ENCODE data around the gene MSH5. TPM values are rescaled to one million over a fixed set of nuclear protein-coding genes. Genes with fewer than 3 reads are reported as not detected.
A peak's percentile ranks its signal among the peaks of the same experiment; 100 is the strongest.

MSH5 gene
- polyA plus RNA-seq, 2 donors: 6.3 to 15.8 TPM

GRCh38 chr6:31728767-31729514, 10.9 kb upstream of the MSH5 start, which contains the start of gene DDAH2:
DDAH2 (minus strand) TSS chr6:31729299; CDS start chr6:31729161, 138 bp downstream.
- Histone ChIP-seq H3K27me3 (ENCODE audit: control insufficient read depth in 1 of 2, insufficient read depth in 2 of 2, low read length in 2 of 2) (no peaks in the 10 kb centered on the region), H3K4me3 (ENCODE audit: low read depth in 1 of 2, low read length in 2 of 2) (peak within 1 kb of the TSS; percentile 74 to 80), H3K4me1 (ENCODE audit: control insufficient read depth in 2 of 2, insufficient read depth in 2 of 2, low read length in 1 of 2) (peaks cover 0 to 8% of the 10 kb centered on the region in 2 donors), H3K9me3 (ENCODE audit: control insufficient read depth in 2 of 2, insufficient read depth in 1 of 2, low read depth in 1 of 2, low read length in 1 of 2) (no peaks in the 10 kb centered on the region), H3K27ac (ENCODE audit: low read depth in 2 of 2, low read length in 1 of 2) (peak within 1 kb of the TSS; percentile 96 to 99), H3K36me3 (ENCODE audit: control insufficient read depth in 2 of 2, insufficient read depth in 2 of 2, low read length in 1 of 2) (peaks cover 13 to 20% of the 10 kb centered on the region in 2 donors)
- WGBS, 2 donors: 15% methylated on average over 36 of the region's 36 CpGs

GRCh38 chr6:31729515-31729978, 10.3 kb upstream of the MSH5 start:
- Histone ChIP-seq H3K4me3 (ENCODE audit: low read depth in 1 of 2, low read length in 2 of 2) (peak overlapping the region; percentile 74 to 80), H3K36me3 (ENCODE audit: control insufficient read depth in 2 of 2, insufficient read depth in 2 of 2, low read length in 1 of 2) (peaks cover 14 to 25% of the 10 kb centered on the region in 2 donors), H3K27me3 (ENCODE audit: control insufficient read depth in 1 of 2, insufficient read depth in 2 of 2, low read length in 2 of 2) (no peaks in the 10 kb centered on the region), H3K9me3 (ENCODE audit: control insufficient read depth in 2 of 2, insufficient read depth in 1 of 2, low read depth in 1 of 2, low read length in 1 of 2) (no peaks in the 10 kb centered on the region), H3K27ac (ENCODE audit: low read depth in 2 of 2, low read length in 1 of 2) (peak overlapping the region; percentile 96 to 99), H3K4me1 (ENCODE audit: control insufficient read depth in 2 of 2, insufficient read depth in 2 of 2, low read length in 1 of 2) (peaks cover 0 to 14% of the 10 kb centered on the region in 2 donors)
- WGBS, 2 donors: 0 to 1% methylated on average over 28 to 29 of the region's 29 CpGs

GRCh38 chr6:31729979-31730630, 9.7 kb upstream of the MSH5 start:
- WGBS, 2 donors: 3% methylated on average over 45 to 46 of the region's 46 CpGs
- H3K9me3 ChIP-seq (ENCODE audit: control insufficient read depth in 2 of 2, insufficient read depth in 1 of 2, low read depth in 1 of 2, low read length in 1 of 2): no peaks in the 10 kb centered on the region
- peaks cover 0 to 14% of the 10 kb centered on the region in 2 donors for H3K4me1 ChIP-seq (ENCODE audit: control insufficient read depth in 2 of 2, insufficient read depth in 2 of 2, low read length in 1 of 2)
- peak overlapping the region; percentile 74 to 80 for H3K4me3 ChIP-seq (ENCODE audit: low read depth in 1 of 2, low read length in 2 of 2)
- no peaks in the 10 kb centered on the region for H3K27me3 ChIP-seq (ENCODE audit: control insufficient read depth in 1 of 2, insufficient read depth in 2 of 2, low read length in 2 of 2)
- H3K36me3 ChIP-seq (ENCODE audit: control insufficient read depth in 2 of 2, insufficient read depth in 2 of 2, low read length in 1 of 2): peaks cover 14 to 27% of the 10 kb centered on the region in 2 donors
- H3K27ac ChIP-seq (ENCODE audit: low read depth in 2 of 2, low read length in 1 of 2): peak overlapping the region; percentile 96 to 99

GRCh38 chr6:31730631-31731086, 9.1 kb upstream of the MSH5 start:
- Histone ChIP-seq H3K27me3 (ENCODE audit: control insufficient read depth in 1 of 2, insufficient read depth in 2 of 2, low read length in 2 of 2) (no peaks in the 10 kb centered on the region), H3K4me1 (ENCODE audit: control insufficient read depth in 2 of 2, insufficient read depth in 2 of 2, low read length in 1 of 2) (peaks cover 0 to 14% of the 10 kb centered on the region in 2 donors), H3K9me3 (ENCODE audit: control insufficient read depth in 2 of 2, insufficient read depth in 1 of 2, low read depth in 1 of 2, low read length in 1 of 2) (no peaks in the 10 kb centered on the region), H3K27ac (ENCODE audit: low read depth in 2 of 2, low read length in 1 of 2) (peak overlapping the region; percentile 96 to 99), H3K4me3 (ENCODE audit: low read depth in 1 of 2, low read length in 2 of 2) (no peak overlapping the region), H3K36me3 (ENCODE audit: control insufficient read depth in 2 of 2, insufficient read depth in 2 of 2, low read length in 1 of 2) (peaks cover 14 to 27% of the 10 kb centered on the region in 2 donors)
- WGBS, 2 donors: 73 to 75% methylated on average over 11 of the region's 11 CpGs

GRCh38 chr6:31732029-31732428, 7.8 kb upstream of the MSH5 start:
- Histone ChIP-seq H3K27me3 (ENCODE audit: control insufficient read depth in 1 of 2, insufficient read depth in 2 of 2, low read length in 2 of 2) (no peaks in the 10 kb centered on the region), H3K4me1 (ENCODE audit: control insufficient read depth in 2 of 2, insufficient read depth in 2 of 2, low read length in 1 of 2) (peaks cover 3 to 19% of the 10 kb centered on the region in 2 donors), H3K36me3 (ENCODE audit: control insufficient read depth in 2 of 2, insufficient read depth in 2 of 2, low read length in 1 of 2) (peaks cover 14 to 26% of the 10 kb centered on the region in 2 donors), H3K27ac (ENCODE audit: low read depth in 2 of 2, low read length in 1 of 2) (peak overlapping the region in 1 of 2 donors; percentile 30), H3K4me3 (ENCODE audit: low read depth in 1 of 2, low read length in 2 of 2) (no peak overlapping the region), H3K9me3 (ENCODE audit: control insufficient read depth in 2 of 2, insufficient read depth in 1 of 2, low read depth in 1 of 2, low read length in 1 of 2) (no peaks in the 10 kb centered on the region)
- 66% methylated on average over 3 of the region's 3 CpGs for WGBS, 2 donors

GRCh38 chr6:31733734-31734133, 6.1 kb upstream of the MSH5 start:
- Histone ChIP-seq H3K9me3 (ENCODE audit: control insufficient read depth in 2 of 2, insufficient read depth in 1 of 2, low read depth in 1 of 2, low read length in 1 of 2) (no peaks in the 10 kb centered on the region), H3K4me3 (ENCODE audit: low read depth in 1 of 2, low read length in 2 of 2) (no peak overlapping the region), H3K36me3 (ENCODE audit: control insufficient read depth in 2 of 2, insufficient read depth in 2 of 2, low read length in 1 of 2) (peaks cover 14 to 20% of the 10 kb centered on the region in 2 donors), H3K27me3 (ENCODE audit: control insufficient read depth in 1 of 2, insufficient read depth in 2 of 2, low read length in 2 of 2) (no peaks in the 10 kb centered on the region), H3K27ac (ENCODE audit: low read depth in 2 of 2, low read length in 1 of 2) (peak overlapping the region in 1 of 2 donors; percentile 97), H3K4me1 (ENCODE audit: control insufficient read depth in 2 of 2, insufficient read depth in 2 of 2, low read length in 1 of 2) (peaks cover 3 to 18% of the 10 kb centered on the region in 2 donors)
- WGBS, 2 donors: 74 to 80% methylated on average over 4 of the region's 4 CpGs

- WGBS, 2 donors: 8 to 12% methylated on average over 2 of the region's 2 CpGs
- Histone ChIP-seq H3K4me3 (ENCODE audit: low read depth in 1 of 2, low read length in 2 of 2) (peak overlapping the region; percentile 60 to 88), H3K4me1 (ENCODE audit: control insufficient read depth in 2 of 2, insufficient read depth in 2 of 2, low read length in 1 of 2) (peaks cover 3 to 17% of the 10 kb centered on the region in 2 donors), H3K27me3 (ENCODE audit: control insufficient read depth in 1 of 2, insufficient read depth in 2 of 2, low read length in 2 of 2) (no peaks in the 10 kb centered on the region), H3K9me3 (ENCODE audit: control insufficient read depth in 2 of 2, insufficient read depth in 1 of 2, low read depth in 1 of 2, low read length in 1 of 2) (no peaks in the 10 kb centered on the region), H3K36me3 (ENCODE audit: control insufficient read depth in 2 of 2, insufficient read depth in 2 of 2, low read length in 1 of 2) (peaks cover 14 to 20% of the 10 kb centered on the region in 2 donors), H3K27ac (ENCODE audit: low read depth in 2 of 2, low read length in 1 of 2) (peak overlapping the region; percentile 96 to 97)
Measured at GRCh38 chr6:31734247-31734820, 5.5 kb upstream of the MSH5 start.

GRCh38 chr6:31734821-31735406, 4.9 kb upstream of the MSH5 start:
- Histone ChIP-seq H3K9me3 (ENCODE audit: control insufficient read depth in 2 of 2, insufficient read depth in 1 of 2, low read depth in 1 of 2, low read length in 1 of 2) (no peaks in the 10 kb centered on the region), H3K27me3 (ENCODE audit: control insufficient read depth in 1 of 2, insufficient read depth in 2 of 2, low read length in 2 of 2) (no peaks in the 10 kb centered on the region), H3K36me3 (ENCODE audit: control insufficient read depth in 2 of 2, insufficient read depth in 2 of 2, low read length in 1 of 2) (peaks cover 14 to 20% of the 10 kb centered on the region in 2 donors), H3K27ac (ENCODE audit: low read depth in 2 of 2, low read length in 1 of 2) (peak overlapping the region; percentile 96 to 97), H3K4me1 (ENCODE audit: control insufficient read depth in 2 of 2, insufficient read depth in 2 of 2, low read length in 1 of 2) (peaks cover 3 to 17% of the 10 kb centered on the region in 2 donors), H3K4me3 (ENCODE audit: low read depth in 1 of 2, low read length in 2 of 2) (peak overlapping the region; percentile 60 to 88)
- whole genome bisulfite sequencing, 2 donors: 0 to 4% methylated on average over 17 to 18 of the region's 18 CpGs
